ENCODE measurements around the gene KCNJ6. TPM values are rescaled to one million over a fixed set of nuclear protein-coding genes. Genes with fewer than 3 reads are reported as not detected.

The KCNJ6 gene
- total RNA-seq, 4 donors from 2014 or later = 0.62 TPM; not detected in 3

DNA sequence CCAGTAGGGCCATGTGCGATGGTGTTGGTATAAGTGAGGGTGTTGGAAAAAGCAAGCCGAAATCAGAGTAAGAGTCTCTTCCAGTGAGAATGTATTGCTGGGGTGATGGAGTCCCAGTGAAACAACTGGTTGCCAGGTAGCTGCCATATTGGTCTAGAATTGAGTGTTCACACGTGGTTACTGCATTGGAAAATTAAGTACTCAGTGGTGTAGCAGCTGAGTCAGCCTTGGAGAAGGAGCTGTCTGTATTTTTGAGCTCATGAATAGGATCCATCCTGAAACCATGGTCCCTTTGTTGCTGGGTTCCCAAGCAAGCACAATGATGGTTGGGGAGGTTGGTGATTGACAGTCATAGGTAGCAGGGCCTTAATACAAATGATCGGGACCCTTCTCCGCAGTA, 314.3 kb downstream of the KCNJ6 start:
- H3K4me1 ChIP-seq = no peaks in the 10 kb centered on the region
- H3K27me3 ChIP-seq = no peaks in the 10 kb centered on the region
- no peak for TF ChIP-seq POLR2A (IDR thresholded peaks at IDR 0.05)
- TF ChIP-seq, protein P1, sequence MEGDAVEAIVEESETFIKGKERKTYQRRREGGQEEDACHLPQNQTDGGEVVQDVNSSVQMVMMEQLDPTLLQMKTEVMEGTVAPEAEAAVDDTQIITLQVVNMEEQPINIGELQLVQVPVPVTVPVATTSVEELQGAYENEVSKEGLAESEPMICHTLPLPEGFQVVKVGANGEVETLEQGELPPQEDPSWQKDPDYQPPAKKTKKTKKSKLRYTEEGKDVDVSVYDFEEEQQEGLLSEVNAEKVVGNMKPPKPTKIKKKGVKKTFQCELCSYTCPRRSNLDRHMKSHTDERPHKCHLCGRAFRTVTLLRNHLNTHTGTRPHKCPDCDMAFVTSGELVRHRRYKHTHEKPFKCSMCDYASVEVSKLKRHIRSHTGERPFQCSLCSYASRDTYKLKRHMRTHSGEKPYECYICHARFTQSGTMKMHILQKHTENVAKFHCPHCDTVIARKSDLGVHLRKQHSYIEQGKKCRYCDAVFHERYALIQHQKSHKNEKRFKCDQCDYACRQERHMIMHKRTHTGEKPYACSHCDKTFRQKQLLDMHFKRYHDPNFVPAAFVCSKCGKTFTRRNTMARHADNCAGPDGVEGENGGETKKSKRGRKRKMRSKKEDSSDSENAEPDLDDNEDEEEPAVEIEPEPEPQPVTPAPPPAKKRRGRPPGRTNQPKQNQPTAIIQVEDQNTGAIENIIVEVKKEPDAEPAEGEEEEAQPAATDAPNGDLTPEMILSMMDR (IDR thresholded peaks at IDR 0.05) = no peak
- H3K36me3 ChIP-seq = no peaks in the 10 kb centered on the region
- H3K27ac ChIP-seq = no peak overlapping the region
- H3K4me3 ChIP-seq = no peak overlapping the region
- intact Hi-C loops (cut with DNase I; ENCODE audit: low total_unique reads) = no loop called here
- no peaks in the 10 kb centered on the region for H3K9me3 ChIP-seq
- DNase-seq = no peak

DNA sequence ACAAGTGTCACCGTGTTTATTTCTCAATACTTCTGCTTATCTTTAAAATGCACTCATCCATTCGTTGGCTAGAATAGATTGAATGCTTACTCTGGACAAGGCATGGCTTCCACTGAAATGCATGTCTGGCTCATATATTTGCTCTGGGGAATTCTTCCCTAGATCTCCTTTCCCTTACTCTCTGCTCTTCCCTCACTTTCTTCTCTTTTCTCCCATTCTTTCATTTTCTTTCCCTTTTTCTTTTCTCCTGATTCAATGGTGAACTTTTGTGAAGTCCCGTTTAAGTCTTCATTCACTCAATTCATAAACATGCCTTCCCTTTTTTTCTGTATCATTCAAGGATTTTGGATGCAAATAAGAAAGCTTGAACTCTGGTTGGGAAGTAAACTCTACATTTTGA, 315.2 kb downstream of the KCNJ6 start:
- intact Hi-C loops (cut with DNase I; ENCODE audit: low total_unique reads) = no loop called here

DNA sequence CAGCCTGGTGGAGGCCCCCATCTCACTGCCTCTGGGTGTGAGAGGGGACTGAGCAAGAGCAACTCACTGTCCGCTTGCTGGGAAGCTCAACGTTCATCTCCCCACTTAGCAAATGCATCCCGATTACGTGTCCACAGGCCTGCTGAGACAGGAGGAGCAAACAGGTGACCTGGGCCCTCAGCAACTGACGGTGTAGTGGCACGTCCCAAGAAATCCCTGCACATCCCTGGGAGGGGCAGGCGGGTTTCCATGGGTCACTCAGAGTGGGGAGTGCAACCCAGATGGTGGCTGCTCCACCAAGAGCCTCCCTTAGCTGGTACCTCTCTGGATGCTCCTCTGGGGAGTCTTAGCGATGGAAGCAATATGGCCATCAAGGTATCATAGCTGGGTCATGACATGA, 320.3 kb downstream of the KCNJ6 start:
- Histone ChIP-seq H3K4me3 (no peak overlapping the region), H3K9me3 (no peaks in the 10 kb centered on the region), H3K36me3 (no peaks in the 10 kb centered on the region), H3K27ac (no peak overlapping the region), H3K27me3 (no peaks in the 10 kb centered on the region), H3K4me1 (no peaks in the 10 kb centered on the region)
- TF ChIP-seq, protein P1 (IDR thresholded peaks at IDR 0.05) = no peak
- no peak for TF ChIP-seq POLR2A (IDR thresholded peaks at IDR 0.05)
- DNase-seq = no peak
- intact Hi-C loops (cut with DNase I; ENCODE audit: low total_unique reads) = no loop called here

More for the DNA sequence above, 315.2 kb downstream of the KCNJ6 start:
- H3K27ac ChIP-seq = no peak overlapping the region
- no peak for DNase-seq
- no peaks in the 10 kb centered on the region for H3K27me3 ChIP-seq
- no peaks in the 10 kb centered on the region for H3K4me1 ChIP-seq
- no peak overlapping the region for H3K4me3 ChIP-seq
- no peaks in the 10 kb centered on the region for H3K9me3 ChIP-seq
- TF ChIP-seq, protein P1 (IDR thresholded peaks at IDR 0.05) = no peak
- no peak for TF ChIP-seq POLR2A (IDR thresholded peaks at IDR 0.05)
- H3K36me3 ChIP-seq = no peaks in the 10 kb centered on the region

DNA sequence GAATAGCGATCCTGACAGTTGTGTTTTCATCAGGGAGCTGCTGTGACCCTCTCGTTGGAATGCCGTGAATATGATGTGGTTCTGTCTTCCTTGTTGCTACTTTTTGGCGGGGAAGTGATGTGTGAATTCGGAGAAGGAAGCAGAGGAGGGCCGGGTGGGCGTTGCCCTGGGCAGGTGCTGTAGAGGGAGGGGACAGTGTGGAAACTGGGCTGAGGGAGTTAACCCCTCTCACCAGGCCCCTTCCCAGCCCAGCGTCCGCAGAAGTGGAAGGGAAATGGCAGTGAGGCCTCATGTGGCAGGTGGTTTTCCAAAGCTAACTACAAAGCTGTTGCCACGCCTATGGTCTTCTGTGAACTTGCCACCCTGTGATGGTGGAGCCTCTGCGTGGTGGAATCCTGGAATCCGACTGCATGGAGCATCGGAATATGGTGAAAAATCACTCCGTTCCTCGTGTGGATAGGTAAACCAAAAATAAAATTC, 321.7 kb downstream of the KCNJ6 start:
- H3K27me3 ChIP-seq = no peaks in the 10 kb centered on the region
- H3K36me3 ChIP-seq = no peaks in the 10 kb centered on the region
- H3K4me3 ChIP-seq = no peak overlapping the region
- TF ChIP-seq POLR2A (IDR thresholded peaks at IDR 0.05) = no peak
- TF ChIP-seq, protein P1 (IDR thresholded peaks at IDR 0.05) = no peak
- no peak overlapping the region for H3K27ac ChIP-seq
- H3K9me3 ChIP-seq = no peaks in the 10 kb centered on the region
- DNase-seq = no peak
- intact Hi-C loops (cut with DNase I; ENCODE audit: low total_unique reads) = no loop called here
- H3K4me1 ChIP-seq = no peaks in the 10 kb centered on the region

DNA sequence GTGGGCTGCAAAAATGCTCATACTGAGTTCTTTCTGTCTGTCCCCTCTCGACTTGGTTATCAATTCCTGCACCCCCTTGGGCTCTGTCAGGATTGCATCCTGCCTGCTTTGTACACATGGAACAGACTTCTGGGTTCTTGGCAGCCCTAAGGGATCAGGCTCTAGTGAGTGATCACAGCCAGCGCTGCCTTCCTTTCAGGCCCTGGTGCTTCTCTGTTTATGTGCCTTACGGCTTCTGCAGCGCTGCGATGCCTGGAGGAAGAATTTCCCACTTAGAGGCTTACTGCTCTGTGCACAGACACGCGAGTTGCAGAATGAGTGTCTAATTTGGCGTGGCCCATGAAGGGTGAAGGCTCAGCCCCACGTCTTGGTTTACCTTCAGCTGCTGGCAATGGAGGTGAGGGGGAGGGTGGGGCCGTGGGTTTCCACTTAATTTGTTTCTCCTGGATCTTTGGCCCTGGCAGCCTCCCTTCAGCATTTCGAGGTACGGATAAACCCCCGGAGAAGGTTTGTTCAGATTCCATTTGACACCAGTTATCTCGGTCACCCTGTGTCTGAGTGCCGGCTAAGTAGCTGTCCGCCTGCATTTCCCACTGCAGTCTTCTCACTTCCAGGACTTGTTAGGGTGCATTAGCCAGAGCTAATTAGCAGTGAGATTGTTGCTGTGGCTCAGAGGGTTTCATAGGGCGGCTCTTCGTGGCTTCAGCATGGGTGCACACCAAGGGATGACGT, 322.4 kb downstream of the KCNJ6 start:
- Histone ChIP-seq H3K9me3 (no peaks in the 10 kb centered on the region), H3K4me1 (no peaks in the 10 kb centered on the region), H3K4me3 (no peak overlapping the region), H3K27me3 (no peaks in the 10 kb centered on the region), H3K27ac (no peak overlapping the region), H3K36me3 (no peaks in the 10 kb centered on the region)
- intact Hi-C loops (cut with DNase I; ENCODE audit: low total_unique reads) = no loop called here
- no peak for DNase-seq
- TF ChIP-seq, protein P1 (IDR thresholded peaks at IDR 0.05) = no peak
- TF ChIP-seq POLR2A (IDR thresholded peaks at IDR 0.05) = no peak

All from uterus (tissue), 4 donors.